ENCODE results near the gene LYRM4.

Gene LYRM4

DNA sequence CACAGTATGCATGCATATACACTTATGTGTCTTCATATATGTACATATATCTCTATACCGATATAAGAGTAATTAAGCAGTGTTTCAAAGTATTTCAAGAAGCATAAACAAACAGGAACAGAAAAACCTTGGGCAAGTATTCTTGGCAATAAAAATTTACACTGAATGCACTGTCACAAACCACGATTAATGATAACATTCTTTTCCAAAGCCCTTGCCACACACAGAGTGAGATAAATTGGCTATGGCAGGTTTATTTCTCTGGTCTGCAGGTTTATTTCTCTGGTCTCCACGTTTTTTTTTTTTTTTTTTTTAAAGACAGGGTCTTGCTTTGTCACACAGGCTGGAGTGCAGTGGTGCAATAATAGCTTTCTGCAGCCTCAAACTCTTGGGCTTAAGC is 102.6 kb downstream of the LYRM4 start:
- Histone ChIP-seq H3K27me3 (ENCODE audit: control insufficient read depth, insufficient read depth, low read length) (no peaks in the 10 kb centered on the region), H3K4me3 (ENCODE audit: low read depth, low read length) (no peak overlapping the region), H3K36me3 (ENCODE audit: control insufficient read depth, insufficient read depth, low read length) (no peaks in the 10 kb centered on the region), H3K9ac (ENCODE audit: low read length) (no peak overlapping the region), H3K27ac (ENCODE audit: low read depth, low read length) (no peak overlapping the region), H3K4me1 (ENCODE audit: control insufficient read depth, insufficient read depth, low read length) (no peaks in the 10 kb centered on the region), H3K9me3 (ENCODE audit: control insufficient read depth, insufficient read depth, low read depth, low read length) (no peaks in the 10 kb centered on the region)

DNA sequence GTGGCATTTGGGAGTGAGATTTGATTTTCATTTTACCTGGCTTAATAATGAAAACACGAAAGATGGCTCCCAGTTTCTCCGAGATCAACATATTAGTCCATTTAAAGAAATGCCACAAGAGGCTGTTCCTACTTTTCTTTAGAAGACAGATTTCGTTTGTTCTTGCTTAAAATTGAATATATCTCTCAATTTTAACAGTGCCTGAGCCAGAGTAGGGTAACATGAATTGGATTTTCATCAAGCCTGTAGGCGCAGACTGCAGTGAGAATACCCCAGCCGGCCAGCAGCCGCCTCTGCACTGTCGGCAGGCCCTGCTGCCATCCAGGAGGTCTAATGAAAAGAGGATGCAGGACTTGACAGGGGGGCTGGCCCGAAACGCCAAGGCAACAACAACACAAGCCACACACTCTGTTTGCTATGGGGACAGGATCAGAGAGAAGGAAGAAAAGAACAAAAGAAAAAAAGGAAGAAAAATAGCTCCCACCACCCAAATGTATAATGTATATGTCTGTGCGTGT is 103.1 kb downstream of the LYRM4 start:
- Histone ChIP-seq H3K27me3 (ENCODE audit: control insufficient read depth, insufficient read depth, low read length) (no peaks in the 10 kb centered on the region), H3K4me3 (ENCODE audit: low read depth, low read length) (no peak overlapping the region), H3K9ac (ENCODE audit: low read length) (no peak overlapping the region), H3K27ac (ENCODE audit: low read depth, low read length) (no peak overlapping the region), H3K36me3 (ENCODE audit: control insufficient read depth, insufficient read depth, low read length) (no peaks in the 10 kb centered on the region), H3K9me3 (ENCODE audit: control insufficient read depth, insufficient read depth, low read depth, low read length) (no peaks in the 10 kb centered on the region), H3K4me1 (ENCODE audit: control insufficient read depth, insufficient read depth, low read length) (no peaks in the 10 kb centered on the region)

DNA sequence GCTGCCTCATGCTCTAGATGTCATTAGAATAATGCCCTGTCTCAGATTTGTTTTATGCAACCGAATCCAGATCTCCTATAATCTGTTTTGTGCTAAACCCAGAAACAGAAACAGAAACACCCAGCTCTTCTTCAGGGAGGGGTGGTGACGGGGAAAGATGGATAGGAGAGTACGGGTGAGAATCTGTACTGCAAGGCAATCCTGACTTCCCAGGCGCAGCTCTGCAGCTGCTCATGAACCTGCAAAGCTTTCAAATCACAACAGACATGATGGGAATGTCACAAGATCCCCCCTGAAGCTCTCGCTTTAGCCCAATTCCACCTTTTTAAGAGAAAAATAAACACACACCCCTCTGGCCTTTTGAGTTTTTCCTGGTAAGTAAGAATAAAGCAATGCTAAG is 104.1 kb downstream of the LYRM4 start:
- no peaks in the 10 kb centered on the region for H3K4me1 ChIP-seq (ENCODE audit: control insufficient read depth, insufficient read depth, low read length)
- H3K36me3 ChIP-seq (ENCODE audit: control insufficient read depth, insufficient read depth, low read length), result no peaks in the 10 kb centered on the region
- H3K9me3 ChIP-seq (ENCODE audit: control insufficient read depth, insufficient read depth, low read depth, low read length), result no peaks in the 10 kb centered on the region

DNA sequence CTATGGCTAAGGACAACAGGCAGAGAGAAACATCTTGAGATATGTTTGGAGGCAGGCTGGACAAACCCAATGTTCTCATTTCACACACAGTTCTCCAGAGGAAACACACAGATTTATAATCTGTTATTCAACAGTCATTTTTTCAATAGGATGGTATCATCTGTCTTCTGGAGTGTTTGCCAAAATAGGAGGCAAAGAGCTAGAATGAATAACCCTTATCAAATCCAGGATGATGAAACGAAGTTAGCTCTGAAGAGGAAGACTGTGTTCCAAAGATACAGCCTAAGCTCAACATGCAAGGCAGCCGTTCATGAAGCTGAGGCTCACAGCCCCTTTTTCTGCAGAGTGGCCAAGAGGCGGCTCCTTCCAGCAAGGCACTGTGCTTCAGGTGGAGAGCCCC is 104.8 kb downstream of the LYRM4 start:
- Histone ChIP-seq H3K36me3 (ENCODE audit: control insufficient read depth, insufficient read depth, low read length) (no peaks in the 10 kb centered on the region), H3K27me3 (ENCODE audit: control insufficient read depth, insufficient read depth, low read length) (no peaks in the 10 kb centered on the region), H3K27ac (ENCODE audit: low read depth, low read length) (no peak overlapping the region), H3K4me1 (ENCODE audit: control insufficient read depth, insufficient read depth, low read length) (no peaks in the 10 kb centered on the region), H3K4me3 (ENCODE audit: low read depth, low read length) (no peak overlapping the region), H3K9me3 (ENCODE audit: control insufficient read depth, insufficient read depth, low read depth, low read length) (no peaks in the 10 kb centered on the region), H3K9ac (ENCODE audit: low read length) (no peak overlapping the region)

More for the DNA sequence above, 104.1 kb downstream of the LYRM4 start:
- no peaks in the 10 kb centered on the region for H3K27me3 ChIP-seq (ENCODE audit: control insufficient read depth, insufficient read depth, low read length)
- no peak overlapping the region for H3K9ac ChIP-seq (ENCODE audit: low read length)
- H3K27ac ChIP-seq (ENCODE audit: low read depth, low read length), result no peak overlapping the region
- no peak overlapping the region for H3K4me3 ChIP-seq (ENCODE audit: low read depth, low read length)

DNA sequence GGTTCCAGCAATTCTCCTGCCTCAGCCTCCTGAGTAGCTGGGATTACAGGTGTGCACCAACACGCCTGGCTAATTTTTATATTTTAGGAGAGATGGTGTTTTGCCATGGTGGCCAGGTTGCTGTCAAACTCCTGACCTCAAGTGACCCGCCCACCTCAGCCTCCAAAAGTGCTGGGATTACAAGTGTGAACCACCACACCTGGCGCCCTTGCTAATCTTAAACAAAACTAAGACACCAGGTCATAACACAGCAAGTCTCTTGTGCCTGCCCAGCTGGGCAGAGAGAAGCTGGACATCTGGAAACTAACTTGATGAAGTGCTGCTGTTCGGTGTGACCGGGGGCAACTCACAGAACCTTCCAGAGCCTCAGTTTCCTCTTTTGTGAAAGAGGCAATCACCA is 107.6 kb downstream of the LYRM4 start:
- H3K4me1 ChIP-seq (ENCODE audit: control insufficient read depth, insufficient read depth, low read length), result no peaks in the 10 kb centered on the region
- H3K36me3 ChIP-seq (ENCODE audit: control insufficient read depth, insufficient read depth, low read length), result no peaks in the 10 kb centered on the region
- no peak overlapping the region for H3K4me3 ChIP-seq (ENCODE audit: low read depth, low read length)
- H3K9ac ChIP-seq (ENCODE audit: low read length), result no peak overlapping the region
- no peaks in the 10 kb centered on the region for H3K9me3 ChIP-seq (ENCODE audit: control insufficient read depth, insufficient read depth, low read depth, low read length)
- no peaks in the 10 kb centered on the region for H3K27me3 ChIP-seq (ENCODE audit: control insufficient read depth, insufficient read depth, low read length)
- H3K27ac ChIP-seq (ENCODE audit: low read depth, low read length), result no peak overlapping the region

DNA sequence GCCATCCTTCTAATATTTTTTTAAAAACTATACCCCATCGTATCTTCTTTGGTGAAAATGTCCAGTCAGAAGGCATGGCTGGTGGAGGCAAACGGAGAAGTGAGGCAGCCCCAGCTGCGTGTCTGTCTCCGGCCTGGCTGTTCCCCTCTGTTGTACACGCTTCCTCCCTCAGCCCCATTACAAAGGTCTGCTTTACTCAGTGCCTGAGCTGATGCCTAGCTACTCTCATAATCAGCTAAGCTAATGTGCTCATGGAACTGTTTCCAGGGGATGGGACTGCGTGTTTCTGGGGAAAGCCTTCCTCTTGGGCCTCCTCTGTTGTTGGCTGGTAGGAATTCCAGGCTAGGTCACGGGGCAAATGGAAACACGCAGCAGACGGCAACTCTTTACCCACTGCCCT is 108.3 kb downstream of the LYRM4 start:
- Histone ChIP-seq H3K27ac (ENCODE audit: low read depth, low read length) (no peak overlapping the region), H3K4me1 (ENCODE audit: control insufficient read depth, insufficient read depth, low read length) (no peaks in the 10 kb centered on the region), H3K9ac (ENCODE audit: low read length) (no peak overlapping the region), H3K9me3 (ENCODE audit: control insufficient read depth, insufficient read depth, low read depth, low read length) (no peaks in the 10 kb centered on the region), H3K27me3 (ENCODE audit: control insufficient read depth, insufficient read depth, low read length) (no peaks in the 10 kb centered on the region), H3K4me3 (ENCODE audit: low read depth, low read length) (no peak overlapping the region), H3K36me3 (ENCODE audit: control insufficient read depth, insufficient read depth, low read length) (no peaks in the 10 kb centered on the region)

DNA sequence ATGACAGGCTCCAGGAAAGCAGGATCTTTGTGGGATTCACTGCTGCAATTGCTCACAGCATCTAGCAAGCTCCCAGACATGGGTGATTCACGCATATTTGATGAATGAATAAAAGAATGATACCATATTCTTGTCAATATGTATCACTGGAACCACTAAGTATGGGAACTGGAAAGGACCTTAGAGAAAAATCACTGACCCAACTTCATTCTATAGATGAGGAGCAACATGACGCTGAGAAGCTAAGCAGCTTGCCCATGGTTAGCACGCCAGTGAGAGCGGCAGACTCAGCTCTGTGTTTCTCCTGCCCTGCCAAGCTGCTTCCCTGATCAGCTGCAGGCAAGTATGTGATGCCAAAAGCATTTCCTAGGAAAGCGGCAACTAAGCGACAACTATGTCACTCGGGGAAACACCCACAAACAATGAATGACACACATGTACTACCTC is 108.8 kb downstream of the LYRM4 start:
- H3K27ac ChIP-seq (ENCODE audit: low read depth, low read length), result no peak overlapping the region
- no peaks in the 10 kb centered on the region for H3K36me3 ChIP-seq (ENCODE audit: control insufficient read depth, insufficient read depth, low read length)
- H3K9ac ChIP-seq (ENCODE audit: low read length), result no peak overlapping the region

DNA sequence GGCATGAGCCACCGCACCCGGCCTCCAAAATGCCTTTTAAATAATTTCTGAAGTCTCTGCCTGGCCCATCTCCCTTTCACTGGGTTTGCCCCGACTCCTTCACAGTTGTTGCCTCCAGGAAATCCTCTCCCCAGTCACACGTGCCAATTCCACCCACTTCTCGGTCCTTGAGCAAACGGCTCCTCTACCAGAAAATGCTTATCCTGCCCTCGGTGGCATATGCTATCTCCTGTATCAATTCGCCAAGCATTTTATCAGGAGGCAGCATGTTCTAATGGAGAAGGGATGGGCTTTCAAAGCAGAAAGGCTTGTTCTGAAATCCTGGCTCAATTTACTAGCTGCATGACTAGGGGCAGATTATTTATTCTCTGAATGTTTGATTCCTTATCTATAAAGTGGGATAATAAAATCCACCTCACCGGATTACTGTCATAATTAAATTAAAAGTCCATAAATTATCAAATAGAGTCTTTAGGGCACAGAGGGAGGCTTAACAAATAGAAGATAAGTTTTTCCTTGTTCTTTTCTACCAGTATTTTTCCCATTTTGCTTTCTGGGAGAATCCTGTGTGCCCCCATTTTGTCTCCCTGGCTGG is 109.3 kb downstream of the LYRM4 start:
- Histone ChIP-seq H3K27ac (ENCODE audit: low read depth, low read length) (no peak overlapping the region), H3K27me3 (ENCODE audit: control insufficient read depth, insufficient read depth, low read length) (no peaks in the 10 kb centered on the region), H3K36me3 (ENCODE audit: control insufficient read depth, insufficient read depth, low read length) (no peaks in the 10 kb centered on the region), H3K4me1 (ENCODE audit: control insufficient read depth, insufficient read depth, low read length) (no peaks in the 10 kb centered on the region), H3K4me3 (ENCODE audit: low read depth, low read length) (no peak overlapping the region), H3K9ac (ENCODE audit: low read length) (no peak overlapping the region), H3K9me3 (ENCODE audit: control insufficient read depth, insufficient read depth, low read depth, low read length) (no peaks in the 10 kb centered on the region)

More for the DNA sequence above, 108.8 kb downstream of the LYRM4 start:
- Histone ChIP-seq H3K4me1 (ENCODE audit: control insufficient read depth, insufficient read depth, low read length) (no peaks in the 10 kb centered on the region), H3K4me3 (ENCODE audit: low read depth, low read length) (no peak overlapping the region), H3K27me3 (ENCODE audit: control insufficient read depth, insufficient read depth, low read length) (no peaks in the 10 kb centered on the region), H3K9me3 (ENCODE audit: control insufficient read depth, insufficient read depth, low read depth, low read length) (no peaks in the 10 kb centered on the region)

DNA sequence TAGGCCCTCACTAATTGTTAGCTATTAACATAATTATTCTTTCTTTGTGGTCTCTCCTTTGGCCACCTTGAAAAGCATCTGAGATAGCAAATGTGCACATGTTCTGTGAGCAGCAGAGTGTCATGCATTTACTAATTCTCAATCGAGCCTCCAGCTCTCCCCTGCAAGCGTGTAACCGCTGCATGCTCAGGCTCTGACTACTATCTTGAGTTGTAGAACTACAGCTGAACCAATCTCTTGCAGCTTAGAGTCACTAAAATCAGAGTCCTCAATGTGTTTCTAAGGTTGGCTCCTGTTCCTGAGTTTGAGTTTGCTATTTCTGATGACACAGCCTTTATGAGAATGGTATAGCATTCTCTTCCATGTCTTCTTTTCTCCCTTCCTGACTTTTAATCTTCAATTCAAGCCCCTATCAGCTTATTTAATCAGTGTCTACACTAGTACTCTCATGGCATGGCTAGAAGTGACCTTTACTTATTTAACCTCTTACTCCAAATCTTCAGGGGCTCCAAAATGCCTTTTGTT is 110.1 kb downstream of the LYRM4 start:
- Histone ChIP-seq H3K9me3 (ENCODE audit: control insufficient read depth, insufficient read depth, low read depth, low read length) (no peaks in the 10 kb centered on the region), H3K27ac (ENCODE audit: low read depth, low read length) (no peak overlapping the region), H3K4me1 (ENCODE audit: control insufficient read depth, insufficient read depth, low read length) (no peaks in the 10 kb centered on the region), H3K4me3 (ENCODE audit: low read depth, low read length) (no peak overlapping the region), H3K9ac (ENCODE audit: low read length) (no peak overlapping the region), H3K36me3 (ENCODE audit: control insufficient read depth, insufficient read depth, low read length) (no peaks in the 10 kb centered on the region), H3K27me3 (ENCODE audit: control insufficient read depth, insufficient read depth, low read length) (no peaks in the 10 kb centered on the region)

DNA sequence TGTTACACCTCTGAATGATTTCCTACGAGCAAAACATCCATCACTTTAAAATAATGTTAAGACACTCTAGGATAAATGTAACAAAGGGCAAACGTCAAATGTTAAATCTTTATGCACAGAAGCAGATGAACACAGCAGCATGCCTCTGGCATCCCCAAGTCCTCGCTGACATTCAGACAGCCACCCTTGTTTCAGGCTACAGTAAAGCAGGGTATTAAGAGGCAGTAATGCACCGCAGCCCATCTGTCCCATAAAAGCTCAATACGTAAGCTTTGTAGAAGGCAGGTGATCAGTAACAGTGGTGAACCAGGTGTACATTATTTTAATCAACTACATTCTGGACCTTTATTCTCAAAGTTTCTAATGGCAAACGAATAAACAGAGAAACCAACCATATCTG is 110.9 kb downstream of the LYRM4 start:
- Histone ChIP-seq H3K4me3 (ENCODE audit: low read depth, low read length) (no peak overlapping the region), H3K36me3 (ENCODE audit: control insufficient read depth, insufficient read depth, low read length) (no peaks in the 10 kb centered on the region), H3K4me1 (ENCODE audit: control insufficient read depth, insufficient read depth, low read length) (no peaks in the 10 kb centered on the region), H3K27me3 (ENCODE audit: control insufficient read depth, insufficient read depth, low read length) (no peaks in the 10 kb centered on the region), H3K27ac (ENCODE audit: low read depth, low read length) (no peak overlapping the region), H3K9me3 (ENCODE audit: control insufficient read depth, insufficient read depth, low read depth, low read length) (no peaks in the 10 kb centered on the region), H3K9ac (ENCODE audit: low read length) (no peak overlapping the region)

DNA sequence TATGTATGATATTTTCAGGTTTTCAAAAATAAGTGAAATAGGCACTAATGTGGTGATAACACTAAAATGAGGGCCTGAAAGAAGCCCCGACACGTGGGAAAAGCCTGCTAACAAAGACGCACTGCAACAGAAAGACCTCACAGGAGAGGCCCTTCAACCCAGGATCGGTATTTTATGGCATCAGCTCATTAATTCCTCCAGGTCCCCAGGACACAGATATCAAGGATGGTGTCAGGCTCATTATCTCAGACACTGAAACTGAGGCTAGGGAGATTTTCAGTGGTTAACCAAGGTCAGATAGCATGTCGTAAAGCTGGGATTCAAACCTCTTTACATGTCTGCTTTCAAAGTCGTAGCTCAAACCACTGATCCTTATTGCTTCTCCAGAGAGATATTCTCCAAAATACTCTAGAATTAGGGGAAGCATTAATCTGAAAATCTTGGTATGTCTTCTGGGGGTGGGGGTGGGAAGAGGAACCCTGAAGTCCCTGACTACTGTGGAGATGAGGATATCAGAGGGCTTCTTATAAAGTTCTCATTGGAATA is 111.5 kb downstream of the LYRM4 start:
- Histone ChIP-seq H3K4me1 (ENCODE audit: control insufficient read depth, insufficient read depth, low read length) (no peaks in the 10 kb centered on the region), H3K27ac (ENCODE audit: low read depth, low read length) (no peak overlapping the region), H3K36me3 (ENCODE audit: control insufficient read depth, insufficient read depth, low read length) (no peaks in the 10 kb centered on the region), H3K4me3 (ENCODE audit: low read depth, low read length) (no peak overlapping the region), H3K27me3 (ENCODE audit: control insufficient read depth, insufficient read depth, low read length) (no peaks in the 10 kb centered on the region), H3K9ac (ENCODE audit: low read length) (no peak overlapping the region), H3K9me3 (ENCODE audit: control insufficient read depth, insufficient read depth, low read depth, low read length) (no peaks in the 10 kb centered on the region)

All from HUES6 (cell line).